Choroid plexus epithelial cell (primary cell): ENCODE measurements around the gene ZRANB3.
"Not testable (repeated sequence)": the region's sequence is repeated elsewhere in the genome, so short reads cannot be mapped to it uniquely, and the experiment has no call there.

Experiments
- DNase-seq: peaks from one replicate; pipeline ENCODE4 v3.0.0-alpha.2; 2010; ENCODE audit warnings: low read depth
- H3K4me3 ChIP-seq: 2 replicates; pipeline ENCODE4 v1.5.1; 2011; ENCODE audit warnings: low read depth, mild to moderate bottlenecking, control low read depth, low read length, moderate library complexity
- TF ChIP-seq, protein P1 (sequence below): conservative IDR thresholded peaks from 2 replicates; pipeline ENCODE4 v1.5.1; 2011; ENCODE audit warnings: low read depth, mild to moderate bottlenecking, control low read depth, inconsistent platforms, low read length, moderate library complexity

The ZRANB3 gene

DNA sequence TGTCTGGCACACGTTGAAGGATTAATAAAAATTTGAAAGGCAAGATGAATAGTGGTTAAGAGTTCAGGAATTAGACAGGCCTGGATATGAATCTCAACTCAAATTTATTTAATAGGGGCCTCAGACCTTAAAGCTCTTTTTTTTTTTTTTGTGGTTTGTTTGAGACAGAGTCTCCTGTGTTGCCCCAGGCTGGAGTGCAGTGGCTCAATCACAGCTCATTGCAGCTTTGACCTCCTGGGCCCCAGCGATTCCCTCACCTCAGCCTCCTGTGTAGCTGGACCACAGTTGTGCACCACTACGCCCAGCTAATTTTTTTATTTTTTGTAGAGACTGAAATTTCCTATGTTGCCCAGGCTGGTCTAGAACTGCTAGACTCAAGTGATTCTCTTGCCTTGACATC lies 3.0 kb downstream of the ZRANB3 start:
- TF ChIP-seq, protein P1, sequence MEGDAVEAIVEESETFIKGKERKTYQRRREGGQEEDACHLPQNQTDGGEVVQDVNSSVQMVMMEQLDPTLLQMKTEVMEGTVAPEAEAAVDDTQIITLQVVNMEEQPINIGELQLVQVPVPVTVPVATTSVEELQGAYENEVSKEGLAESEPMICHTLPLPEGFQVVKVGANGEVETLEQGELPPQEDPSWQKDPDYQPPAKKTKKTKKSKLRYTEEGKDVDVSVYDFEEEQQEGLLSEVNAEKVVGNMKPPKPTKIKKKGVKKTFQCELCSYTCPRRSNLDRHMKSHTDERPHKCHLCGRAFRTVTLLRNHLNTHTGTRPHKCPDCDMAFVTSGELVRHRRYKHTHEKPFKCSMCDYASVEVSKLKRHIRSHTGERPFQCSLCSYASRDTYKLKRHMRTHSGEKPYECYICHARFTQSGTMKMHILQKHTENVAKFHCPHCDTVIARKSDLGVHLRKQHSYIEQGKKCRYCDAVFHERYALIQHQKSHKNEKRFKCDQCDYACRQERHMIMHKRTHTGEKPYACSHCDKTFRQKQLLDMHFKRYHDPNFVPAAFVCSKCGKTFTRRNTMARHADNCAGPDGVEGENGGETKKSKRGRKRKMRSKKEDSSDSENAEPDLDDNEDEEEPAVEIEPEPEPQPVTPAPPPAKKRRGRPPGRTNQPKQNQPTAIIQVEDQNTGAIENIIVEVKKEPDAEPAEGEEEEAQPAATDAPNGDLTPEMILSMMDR, result no peak
- no peak overlapping the region for H3K4me3 ChIP-seq
- DNase-seq, result no peak

DNA sequence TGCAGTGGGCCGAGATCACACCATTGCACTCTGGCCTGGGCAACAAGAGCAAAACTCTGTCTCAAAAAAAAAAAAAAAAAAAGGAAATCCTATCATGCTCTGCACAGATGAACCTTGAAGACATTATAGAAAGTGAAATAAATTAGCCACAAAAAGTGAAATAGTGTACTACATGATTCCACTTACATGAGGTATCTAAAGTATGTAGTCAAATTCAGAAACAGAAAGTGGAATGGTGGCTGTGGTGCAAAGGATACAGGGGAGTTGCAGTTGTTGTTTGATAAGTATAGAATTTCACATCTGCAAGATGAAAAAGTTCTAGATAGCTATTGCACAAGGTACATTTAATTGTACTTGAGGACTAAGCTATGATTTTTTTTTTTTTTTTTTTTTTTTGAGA lies 5.2 kb downstream of the ZRANB3 start:
- no peak overlapping the region for H3K4me3 ChIP-seq
- no peak for DNase-seq
- TF ChIP-seq, protein P1, result no peak

DNA sequence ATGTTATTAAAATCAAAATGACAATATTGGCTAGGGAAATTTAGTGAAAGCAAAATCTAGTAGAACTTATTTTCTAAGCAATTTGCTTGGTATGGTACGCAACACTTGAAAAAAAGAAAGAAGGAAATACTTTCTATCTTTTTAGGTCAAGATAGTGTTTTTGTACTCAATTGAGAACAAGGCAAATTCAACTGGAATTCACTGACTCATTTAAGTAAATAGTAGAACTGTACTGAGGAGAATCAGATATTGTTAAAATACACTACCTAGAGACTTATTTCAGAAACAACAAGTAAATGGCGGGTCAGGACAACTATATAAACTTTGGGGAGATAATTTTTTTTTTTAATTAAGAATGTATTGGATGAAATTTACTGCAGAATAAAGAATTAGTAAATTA lies 18.9 kb downstream of the ZRANB3 start:
- DNase-seq, result peak; percentile 45
- H3K4me3 ChIP-seq, result no peak overlapping the region
- TF ChIP-seq, protein P1, result no peak

DNA sequence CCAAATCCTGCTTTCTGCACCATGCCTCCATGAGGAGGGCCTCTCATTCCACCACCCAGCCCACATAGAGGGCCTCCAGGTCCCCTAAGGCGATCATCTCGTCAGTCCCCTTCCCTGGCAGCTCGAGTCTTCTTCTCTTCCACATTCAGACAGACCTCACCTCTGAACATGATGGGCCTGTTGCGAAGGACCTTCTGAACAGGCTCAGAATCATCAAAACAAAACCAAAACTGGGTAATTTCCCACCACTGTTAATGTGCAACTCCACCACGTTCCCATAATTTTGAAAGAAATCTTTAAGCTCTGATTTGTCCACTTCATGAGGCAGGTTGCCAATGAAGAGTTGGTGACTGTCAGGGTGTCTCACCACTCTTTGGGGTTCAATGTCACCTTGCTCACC lies 20.4 kb downstream of the ZRANB3 start:
- TF ChIP-seq, protein P1, result no peak
- no peak overlapping the region for H3K4me3 ChIP-seq
- no peak for DNase-seq

DNA sequence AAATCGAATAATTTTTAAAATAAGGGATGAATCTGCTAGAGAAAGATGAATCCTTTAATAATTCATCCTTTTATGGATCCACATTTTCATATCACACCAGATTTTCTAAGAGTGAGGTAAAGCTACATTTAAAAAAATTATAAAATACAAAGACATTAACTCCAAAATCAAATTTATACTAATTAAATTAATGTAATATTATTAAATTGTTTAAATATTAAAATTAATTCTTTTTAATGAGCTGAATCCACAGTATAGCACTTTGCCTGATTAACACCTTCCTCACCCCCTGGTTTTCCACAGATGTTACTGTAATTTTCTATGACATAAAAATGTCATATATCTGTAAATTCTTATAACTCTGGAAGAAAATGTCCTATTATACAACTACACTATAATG lies 26.2 kb downstream of the ZRANB3 start:
- no peak overlapping the region for H3K4me3 ChIP-seq
- DNase-seq, result no peak
- TF ChIP-seq, protein P1, result no peak

DNA sequence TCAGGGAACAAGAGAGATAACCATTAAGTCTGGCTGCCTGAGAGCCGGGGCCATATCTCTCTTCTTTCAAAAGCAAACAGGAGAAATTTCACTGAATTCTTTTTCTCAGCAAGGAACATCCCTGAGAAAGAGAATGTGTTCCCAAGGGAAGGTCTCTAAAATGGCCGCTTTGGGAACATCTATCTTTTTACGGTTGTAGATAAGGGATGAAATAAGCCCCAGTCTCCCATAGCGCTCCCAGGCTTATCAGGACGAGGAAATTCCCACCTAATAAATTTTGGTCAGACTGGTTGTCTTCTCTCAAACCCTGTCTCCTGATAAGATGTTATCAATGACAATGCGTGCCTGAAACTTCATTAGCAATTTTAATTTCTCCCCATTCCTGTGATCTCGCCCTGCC lies 32.4 kb downstream of the ZRANB3 start:
- not testable (repeated sequence) for H3K4me3 ChIP-seq, DNase-seq

DNA sequence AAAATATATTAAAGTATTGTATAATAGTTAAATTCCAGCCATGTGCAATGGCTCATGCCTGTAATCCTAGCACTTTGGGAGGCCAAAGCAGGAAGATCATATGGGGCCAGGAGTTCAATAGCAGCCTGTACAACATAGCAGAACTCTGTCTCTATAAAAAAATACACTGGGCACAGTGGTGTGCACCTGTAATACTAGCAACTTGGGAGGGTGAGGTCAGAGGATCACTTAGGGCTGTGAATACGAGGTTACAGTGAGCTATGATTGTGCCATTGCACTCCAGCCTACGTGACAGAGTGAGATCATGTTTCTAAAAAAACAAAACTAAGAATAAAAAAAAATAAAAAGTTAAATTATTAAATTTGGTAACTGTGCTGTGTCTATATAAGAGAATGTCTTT lies 36.1 kb downstream of the ZRANB3 start:
- TF ChIP-seq, protein P1, result no peak
- no peak overlapping the region for H3K4me3 ChIP-seq
- DNase-seq, result peak; percentile 7

DNA sequence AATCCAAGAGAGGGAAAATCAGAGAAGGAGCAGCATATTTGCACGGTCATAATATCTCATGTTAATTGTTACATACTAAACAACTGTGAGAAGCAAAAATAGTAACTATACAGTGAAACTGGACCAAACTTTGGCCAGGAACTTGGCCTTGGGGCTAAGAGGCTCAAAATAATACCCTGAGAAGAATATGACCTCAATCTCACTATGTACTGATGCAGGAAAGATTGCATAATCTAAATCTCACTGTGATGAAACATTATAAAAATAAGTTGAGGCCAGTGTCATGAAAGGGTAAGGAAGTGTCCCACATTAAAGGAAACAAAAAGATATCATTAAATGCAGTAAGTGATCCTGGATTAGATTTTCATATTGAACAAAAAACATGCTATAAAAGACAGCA lies 36.5 kb downstream of the ZRANB3 start:
- TF ChIP-seq, protein P1, result no peak
- peak; percentile 66 for DNase-seq
- no peak overlapping the region for H3K4me3 ChIP-seq
